ENCODE data around the gene ADAMTS14.
"Not testable (repeated sequence)": the region's sequence is repeated elsewhere in the genome, so short reads cannot be mapped to it uniquely, and the experiment has no call there.

DNA sequence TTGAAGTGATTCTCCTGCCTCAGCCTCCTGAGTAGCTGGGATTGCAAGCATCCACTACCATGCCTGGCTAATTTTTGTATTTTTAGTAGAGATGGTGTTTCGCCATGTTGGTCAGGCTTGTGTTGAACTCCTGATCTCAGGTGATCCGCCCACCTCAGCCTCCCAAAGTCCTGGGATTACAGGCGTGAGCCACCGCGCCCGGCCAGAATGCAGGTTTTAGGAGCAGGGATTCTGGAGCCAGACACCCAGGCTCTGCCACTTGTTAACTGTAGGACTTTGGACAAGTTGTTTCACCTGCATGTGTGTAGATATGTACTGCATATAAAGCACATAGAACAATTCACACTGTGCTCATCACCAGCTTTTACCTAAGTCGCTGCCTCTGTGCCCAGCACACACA is 98.2 kb downstream of the ADAMTS14 start:
- TF ChIP-seq ZNF274 (IDR thresholded peaks at IDR 0.05; ENCODE audit: low read depth, low read length); YY1 (IDR thresholded peaks at IDR 0.05; ENCODE audit: insufficient read depth, insufficient read length): not testable (repeated sequence)

Measured in NT2/D1 (cell line).